Peyer's patch (tissue), 4 donors: ENCODE data around the gene OTUD3.

Experiments used
- CTCF ChIP-seq, 6 experiments: fragments of 450-650 bp in 4 of 6; fragments of 200-600 bp in 2 of 6; sonication (generic) in 1 of 6; IDR thresholded peaks; one replicate each; pipeline ENCODE4 v1.5.1; 2017 to 2019; ENCODE audit warnings: antibody characterized with exemption in 6 of 6, mild to moderate bottlenecking in 3 of 6, moderate library complexity in 1 of 6
- POLR2A ChIP-seq, 2 donors: fragments of 450-650 bp; IDR thresholded peaks; one replicate each; pipeline ENCODE4 v1.5.1; 2017; ENCODE audit warnings: antibody characterized with exemption in 2 of 2, mild to moderate bottlenecking in 2 of 2, moderate library complexity in 2 of 2

- TF ChIP-seq CTCF (IDR thresholded peaks at IDR 0.05) (no peak), POLR2A (IDR thresholded peaks at IDR 0.05) (no peak)
Measured at GRCh38 chr1:19844731-19845495, 37.3 kb upstream of the OTUD3 start.
